Measurements from ENCODE around the gene ADAMTS19. TPM values are rescaled to one million over a fixed set of nuclear protein-coding genes. Genes with fewer than 3 reads are reported as not detected.

The ADAMTS19 gene, protein sequence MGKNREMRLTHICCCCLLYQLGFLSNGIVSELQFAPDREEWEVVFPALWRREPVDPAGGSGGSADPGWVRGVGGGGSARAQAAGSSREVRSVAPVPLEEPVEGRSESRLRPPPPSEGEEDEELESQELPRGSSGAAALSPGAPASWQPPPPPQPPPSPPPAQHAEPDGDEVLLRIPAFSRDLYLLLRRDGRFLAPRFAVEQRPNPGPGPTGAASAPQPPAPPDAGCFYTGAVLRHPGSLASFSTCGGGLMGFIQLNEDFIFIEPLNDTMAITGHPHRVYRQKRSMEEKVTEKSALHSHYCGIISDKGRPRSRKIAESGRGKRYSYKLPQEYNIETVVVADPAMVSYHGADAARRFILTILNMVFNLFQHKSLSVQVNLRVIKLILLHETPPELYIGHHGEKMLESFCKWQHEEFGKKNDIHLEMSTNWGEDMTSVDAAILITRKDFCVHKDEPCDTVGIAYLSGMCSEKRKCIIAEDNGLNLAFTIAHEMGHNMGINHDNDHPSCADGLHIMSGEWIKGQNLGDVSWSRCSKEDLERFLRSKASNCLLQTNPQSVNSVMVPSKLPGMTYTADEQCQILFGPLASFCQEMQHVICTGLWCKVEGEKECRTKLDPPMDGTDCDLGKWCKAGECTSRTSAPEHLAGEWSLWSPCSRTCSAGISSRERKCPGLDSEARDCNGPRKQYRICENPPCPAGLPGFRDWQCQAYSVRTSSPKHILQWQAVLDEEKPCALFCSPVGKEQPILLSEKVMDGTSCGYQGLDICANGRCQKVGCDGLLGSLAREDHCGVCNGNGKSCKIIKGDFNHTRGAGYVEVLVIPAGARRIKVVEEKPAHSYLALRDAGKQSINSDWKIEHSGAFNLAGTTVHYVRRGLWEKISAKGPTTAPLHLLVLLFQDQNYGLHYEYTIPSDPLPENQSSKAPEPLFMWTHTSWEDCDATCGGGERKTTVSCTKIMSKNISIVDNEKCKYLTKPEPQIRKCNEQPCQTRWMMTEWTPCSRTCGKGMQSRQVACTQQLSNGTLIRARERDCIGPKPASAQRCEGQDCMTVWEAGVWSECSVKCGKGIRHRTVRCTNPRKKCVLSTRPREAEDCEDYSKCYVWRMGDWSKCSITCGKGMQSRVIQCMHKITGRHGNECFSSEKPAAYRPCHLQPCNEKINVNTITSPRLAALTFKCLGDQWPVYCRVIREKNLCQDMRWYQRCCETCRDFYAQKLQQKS
- 32.6 and 33.7 TPM in 2 replicates for total RNA-seq
- long read RNA-seq, partial matches to known transcripts = 11 of 22 reads
- long read RNA-seq, other reads (novel, unspliced or antisense) = 11 of 22 reads

DNA sequence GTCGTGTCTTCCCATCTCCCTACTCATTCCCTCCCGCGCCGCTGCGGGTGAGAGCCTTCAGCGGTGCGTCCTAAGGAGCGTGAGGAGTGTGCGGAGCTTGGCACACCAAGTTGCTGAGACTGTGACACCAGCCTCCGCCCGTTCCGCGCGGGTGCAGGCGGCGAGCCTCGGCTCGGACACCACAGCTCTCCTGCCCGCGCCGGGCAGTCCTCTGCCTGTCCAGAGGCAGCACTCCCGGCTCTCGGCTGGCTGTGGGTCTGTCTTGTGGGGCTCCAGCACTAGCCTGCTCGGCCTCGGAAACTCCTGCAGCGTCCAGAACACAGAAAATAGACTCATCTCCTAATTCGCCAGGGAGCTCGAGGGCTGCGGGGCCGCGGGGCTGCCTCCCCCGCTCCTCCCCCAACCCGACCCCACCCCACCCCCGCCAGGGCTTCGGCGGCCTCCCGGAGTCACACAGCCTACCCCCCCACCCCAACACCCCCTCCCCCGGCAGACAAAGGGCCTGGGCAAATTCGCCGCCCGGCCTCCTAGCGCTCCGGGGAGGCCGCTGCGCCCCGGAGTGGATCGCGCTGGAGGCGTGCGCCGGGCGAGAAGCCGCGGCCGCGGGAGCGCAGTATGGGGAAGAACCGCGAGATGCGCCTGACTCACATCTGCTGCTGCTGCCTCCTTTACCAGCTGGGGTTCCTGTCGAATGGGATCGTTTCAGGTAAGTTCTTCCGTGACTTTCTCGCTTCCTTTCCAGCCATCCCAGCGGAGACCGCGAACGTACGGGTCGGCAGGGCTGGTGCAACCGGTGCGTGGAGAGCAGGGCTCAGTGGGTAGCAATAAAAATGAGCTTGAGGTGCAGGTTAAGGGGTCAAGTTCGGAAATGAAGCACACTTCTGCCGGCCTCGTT, at the start of gene ADAMTS19:
Gene ADAMTS19 (plus strand): TSS at position 522 of the 895 bp plus-strand sequence. CDS start 94 bp downstream, at position 616.
- H3K27ac Mint-ChIP-seq = peak within 1 kb of the TSS; percentile 98
- H3K4me3 Mint-ChIP-seq (ENCODE audit: low read depth) = peak within 1 kb of the TSS; percentile 98
- peaks cover 3% of the 10 kb centered on the region for H3K9me3 Mint-ChIP-seq (ENCODE audit: low read depth)

DNA sequence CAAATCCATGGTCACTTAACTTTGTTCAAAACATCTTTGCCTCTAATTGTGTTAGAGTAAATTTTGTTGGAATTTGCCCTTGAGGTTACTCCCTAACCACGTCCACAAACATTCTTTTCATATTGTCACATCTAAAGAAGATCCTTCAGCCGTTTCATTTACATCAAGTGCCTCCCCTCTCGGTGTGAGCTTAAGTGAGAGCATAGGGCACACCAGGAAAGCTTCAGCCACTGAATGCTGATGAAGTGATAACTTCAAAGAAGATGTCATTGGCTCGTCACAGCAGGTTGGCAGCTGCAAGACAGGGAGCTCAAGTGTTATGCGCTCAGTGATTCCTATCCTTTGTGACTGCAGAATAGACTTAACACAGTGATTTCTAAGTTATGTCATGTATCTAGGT, 49.6 kb upstream of the ADAMTS19 start:
- Mint-ChIP-seq H3K27me3 (no peaks in the 10 kb centered on the region), H3K4me3 (ENCODE audit: low read depth) (no peak overlapping the region), H3K36me3 (ENCODE audit: insufficient read depth) (no peaks in the 10 kb centered on the region), H3K27ac (peak overlapping the region; percentile 6), H3K4me1 (ENCODE audit: low read depth) (peaks cover 12% of the 10 kb centered on the region), H3K9me3 (ENCODE audit: low read depth) (peaks cover 3% of the 10 kb centered on the region)
- TF ChIP-seq, protein P1, sequence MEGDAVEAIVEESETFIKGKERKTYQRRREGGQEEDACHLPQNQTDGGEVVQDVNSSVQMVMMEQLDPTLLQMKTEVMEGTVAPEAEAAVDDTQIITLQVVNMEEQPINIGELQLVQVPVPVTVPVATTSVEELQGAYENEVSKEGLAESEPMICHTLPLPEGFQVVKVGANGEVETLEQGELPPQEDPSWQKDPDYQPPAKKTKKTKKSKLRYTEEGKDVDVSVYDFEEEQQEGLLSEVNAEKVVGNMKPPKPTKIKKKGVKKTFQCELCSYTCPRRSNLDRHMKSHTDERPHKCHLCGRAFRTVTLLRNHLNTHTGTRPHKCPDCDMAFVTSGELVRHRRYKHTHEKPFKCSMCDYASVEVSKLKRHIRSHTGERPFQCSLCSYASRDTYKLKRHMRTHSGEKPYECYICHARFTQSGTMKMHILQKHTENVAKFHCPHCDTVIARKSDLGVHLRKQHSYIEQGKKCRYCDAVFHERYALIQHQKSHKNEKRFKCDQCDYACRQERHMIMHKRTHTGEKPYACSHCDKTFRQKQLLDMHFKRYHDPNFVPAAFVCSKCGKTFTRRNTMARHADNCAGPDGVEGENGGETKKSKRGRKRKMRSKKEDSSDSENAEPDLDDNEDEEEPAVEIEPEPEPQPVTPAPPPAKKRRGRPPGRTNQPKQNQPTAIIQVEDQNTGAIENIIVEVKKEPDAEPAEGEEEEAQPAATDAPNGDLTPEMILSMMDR (IDR thresholded peaks at IDR 0.05; ENCODE audit: unreplicated experiment) = no peak
- DNase-seq (ENCODE audit: low spot score, unreplicated experiment) = no peak

More for the DNA sequence above, at the start of gene ADAMTS19:
- Mint-ChIP-seq H3K27me3 (no peaks in the 10 kb centered on the region), H3K4me1 (ENCODE audit: low read depth) (peaks cover 43% of the 10 kb centered on the region), H3K36me3 (ENCODE audit: insufficient read depth) (no peaks in the 10 kb centered on the region)
- TF ChIP-seq, protein P1 (IDR thresholded peaks at IDR 0.05; ENCODE audit: unreplicated experiment) = no peak
- peak; percentile 46 for DNase-seq (ENCODE audit: low spot score, unreplicated experiment)

DNA sequence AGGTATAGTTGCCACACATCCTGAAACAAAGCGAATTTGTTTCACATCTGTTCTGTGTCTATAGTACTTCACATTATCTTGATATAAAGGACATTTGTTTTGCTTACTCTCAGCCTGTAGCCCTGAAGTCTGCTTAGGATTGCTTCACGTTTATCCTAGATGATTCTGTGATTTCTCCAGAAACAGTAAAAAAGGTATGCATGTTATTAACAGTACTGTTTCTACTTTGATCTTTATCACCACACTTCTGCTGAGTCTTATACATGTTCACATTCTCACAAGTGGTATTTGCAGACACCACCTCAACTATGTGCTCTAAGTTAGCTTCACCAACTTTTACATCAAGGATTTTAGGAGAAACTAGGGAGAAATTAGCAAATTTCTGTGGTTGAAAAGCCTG, 47.4 kb upstream of the ADAMTS19 start:
- no peak overlapping the region for H3K4me3 Mint-ChIP-seq (ENCODE audit: low read depth)
- no peak overlapping the region for H3K27ac Mint-ChIP-seq
- no peaks in the 10 kb centered on the region for H3K27me3 Mint-ChIP-seq
- DNase-seq (ENCODE audit: low spot score, unreplicated experiment) = no peak
- peaks cover 10% of the 10 kb centered on the region for H3K4me1 Mint-ChIP-seq (ENCODE audit: low read depth)
- TF ChIP-seq, protein P1 (IDR thresholded peaks at IDR 0.05; ENCODE audit: unreplicated experiment) = no peak
- H3K9me3 Mint-ChIP-seq (ENCODE audit: low read depth) = peaks cover 14% of the 10 kb centered on the region
- H3K36me3 Mint-ChIP-seq (ENCODE audit: insufficient read depth) = no peaks in the 10 kb centered on the region

DNA sequence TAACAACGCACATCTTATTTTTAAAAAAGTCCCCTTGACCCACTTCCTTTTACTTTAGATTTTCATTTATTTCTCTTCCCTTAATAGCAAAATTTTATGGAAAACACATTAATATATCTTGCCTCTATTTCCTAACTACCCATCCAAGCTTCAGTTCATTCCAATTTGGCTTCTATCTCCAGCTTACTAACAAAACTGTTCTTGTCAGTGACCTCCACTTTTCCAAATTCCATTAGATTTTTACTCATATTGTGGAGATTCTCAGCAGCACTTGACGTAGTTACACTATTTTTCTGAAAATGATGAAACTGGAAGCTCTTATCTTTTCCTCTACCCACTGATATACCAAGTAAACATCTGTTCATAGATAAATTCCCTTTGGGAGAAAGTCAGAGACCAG, 46.5 kb upstream of the ADAMTS19 start:
- peaks cover 14% of the 10 kb centered on the region for H3K9me3 Mint-ChIP-seq (ENCODE audit: low read depth)
- H3K27me3 Mint-ChIP-seq = no peaks in the 10 kb centered on the region
- DNase-seq (ENCODE audit: low spot score, unreplicated experiment) = no peak
- H3K27ac Mint-ChIP-seq = no peak overlapping the region
- H3K36me3 Mint-ChIP-seq (ENCODE audit: insufficient read depth) = no peaks in the 10 kb centered on the region
- TF ChIP-seq, protein P1 (IDR thresholded peaks at IDR 0.05; ENCODE audit: unreplicated experiment) = no peak
- peaks cover 10% of the 10 kb centered on the region for H3K4me1 Mint-ChIP-seq (ENCODE audit: low read depth)
- no peak overlapping the region for H3K4me3 Mint-ChIP-seq (ENCODE audit: low read depth)

Measured in progenitor cell of endocrine pancreas (in vitro differentiated cells).